OCI-LY3 (cell line): ENCODE results near the gene WAPL.

Experiments used
- H2AFZ ChIP-seq: fragments of 200-600, 300-600 bp; shearing (Covaris generic); 2 replicates; pipeline ENCODE4 v1.6.0; 2014; ENCODE audit warnings: antibody characterized with exemption, low read depth, low read length
- H3K27ac ChIP-seq: fragments of 200-600, 300-600 bp; sonication (generic); 2 replicates; pipeline ENCODE4 v1.5.1; 2014; ENCODE audit warnings: mild to moderate bottlenecking, low read length, moderate library complexity, mixed read lengths
- H3K27me3 ChIP-seq: fragments of 200-600, 300-600 bp; sonication (generic); 2 replicates; pipeline ENCODE4 v1.6.1; 2014; ENCODE audit warnings: low read depth, low read length, mixed read lengths
- H3K36me3 ChIP-seq: fragments of 200-600, 300-600 bp; sonication (generic); replicated peaks from 2 replicates; pipeline ENCODE3; 2014; ENCODE audit warnings: low read depth, low read length, mixed read lengths
- H3K4me1 ChIP-seq: fragments of 300-600, 200-600 bp; sonication (generic); 2 replicates; pipeline ENCODE4 v1.6.1; 2014; ENCODE audit warnings: low read length, mixed read lengths
- H3K4me2 ChIP-seq: fragments of 200-600, 300-600 bp; sonication (generic); 2 replicates; pipeline ENCODE4 v1.6.1; 2014; ENCODE audit warnings: low read length, mixed read lengths
- H3K4me3 ChIP-seq: fragments of 300-600, 200-600 bp; sonication (generic); 2 replicates; pipeline ENCODE4 v1.5.1; 2014; ENCODE audit warnings: antibody characterized with exemption, mild to moderate bottlenecking, low read length, moderate library complexity
- H3K79me2 ChIP-seq: fragments of 300-600, 200-600 bp; shearing (Covaris generic); 2 replicates; pipeline ENCODE4 v1.6.1; 2014; ENCODE audit warnings: mild to moderate bottlenecking, low read length, mixed read lengths
- H3K9ac ChIP-seq: fragments of 300-600, 200-600 bp; shearing (Covaris generic); 2 replicates; pipeline ENCODE4 v1.6.0; 2014; ENCODE audit warnings: mild to moderate bottlenecking, low read length, moderate library complexity
- H3K9me3 ChIP-seq: fragments of 200-600, 300-600 bp; shearing (Covaris generic); 2 replicates; pipeline ENCODE4 v1.6.1; 2014; ENCODE audit warnings: low read length, mixed read lengths; ENCODE audit not compliant: insufficient read depth
- H4K20me1 ChIP-seq: fragments of 200-600, 300-600 bp; sonication (generic); 2 replicates; pipeline ENCODE4 v1.6.1; 2016; ENCODE audit warnings: low read length, mixed read lengths; ENCODE audit not compliant: insufficient read depth
- EZH2phosphoT487 ChIP-seq: fragments of 200-600 bp; shearing (Covaris generic); IDR thresholded peaks from 2 replicates; pipeline ENCODE4 v1.6.1; 2018; ENCODE audit warnings: antibody characterized with exemption, mixed run types, low read depth
- TF ChIP-seq, protein P1 (sequence below): fragments of 200-600, 300-600 bp; sonication (generic); IDR thresholded peaks from 2 replicates; pipeline ENCODE4 v1.5.1; 2014; ENCODE audit warnings: antibody characterized with exemption, low read length, low read depth

Gene WAPL

DNA sequence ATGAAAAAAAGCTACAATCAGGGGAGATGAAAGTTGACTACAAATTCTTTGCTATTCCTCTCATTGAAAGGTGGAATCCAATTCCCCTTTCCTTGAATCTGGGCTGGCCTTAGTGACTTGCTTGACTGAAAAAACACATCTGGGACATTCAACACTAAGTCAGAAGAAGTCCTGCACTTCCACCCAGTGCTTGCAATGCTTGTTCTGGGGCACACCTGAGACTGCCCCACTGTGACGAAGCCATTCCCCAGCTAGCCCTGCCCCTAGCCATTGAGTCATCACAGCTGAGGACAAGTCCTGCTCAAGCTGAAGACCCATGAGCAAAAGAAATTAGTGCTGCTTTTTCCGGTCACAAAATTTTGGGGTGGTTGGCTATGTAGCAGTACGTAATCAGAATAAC, 135.8 kb downstream of the WAPL start:
- Histone ChIP-seq H3K9ac (no peak overlapping the region), H3K79me2 (no peaks in the 10 kb centered on the region), H3K36me3 (no peaks in the 10 kb centered on the region), H3K4me2 (no peak overlapping the region), H3K9me3 (no peaks in the 10 kb centered on the region), H2AFZ (no peak overlapping the region), H3K27me3 (no peaks in the 10 kb centered on the region; the same call in 1 of the 2 replicates), H3K27ac (no peak overlapping the region), H3K4me1 (peaks cover 13% of the 10 kb centered on the region), H4K20me1 (no peaks in the 10 kb centered on the region), H3K4me3 (no peak overlapping the region)
- no peak for TF ChIP-seq EZH2phosphoT487
- TF ChIP-seq, protein P1, sequence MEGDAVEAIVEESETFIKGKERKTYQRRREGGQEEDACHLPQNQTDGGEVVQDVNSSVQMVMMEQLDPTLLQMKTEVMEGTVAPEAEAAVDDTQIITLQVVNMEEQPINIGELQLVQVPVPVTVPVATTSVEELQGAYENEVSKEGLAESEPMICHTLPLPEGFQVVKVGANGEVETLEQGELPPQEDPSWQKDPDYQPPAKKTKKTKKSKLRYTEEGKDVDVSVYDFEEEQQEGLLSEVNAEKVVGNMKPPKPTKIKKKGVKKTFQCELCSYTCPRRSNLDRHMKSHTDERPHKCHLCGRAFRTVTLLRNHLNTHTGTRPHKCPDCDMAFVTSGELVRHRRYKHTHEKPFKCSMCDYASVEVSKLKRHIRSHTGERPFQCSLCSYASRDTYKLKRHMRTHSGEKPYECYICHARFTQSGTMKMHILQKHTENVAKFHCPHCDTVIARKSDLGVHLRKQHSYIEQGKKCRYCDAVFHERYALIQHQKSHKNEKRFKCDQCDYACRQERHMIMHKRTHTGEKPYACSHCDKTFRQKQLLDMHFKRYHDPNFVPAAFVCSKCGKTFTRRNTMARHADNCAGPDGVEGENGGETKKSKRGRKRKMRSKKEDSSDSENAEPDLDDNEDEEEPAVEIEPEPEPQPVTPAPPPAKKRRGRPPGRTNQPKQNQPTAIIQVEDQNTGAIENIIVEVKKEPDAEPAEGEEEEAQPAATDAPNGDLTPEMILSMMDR = no peak
